Esophagus muscularis mucosa (tissue), 4 donors: Measurements from ENCODE around the gene FXYD5. TPM values are rescaled to one million over a fixed set of nuclear protein-coding genes. Genes with fewer than 3 reads are reported as not detected.

Source experiments
- DNase-seq: peaks from one replicate; pipeline ENCODE4 v3.0.0-alpha.2; 2017; ENCODE audit errors: extremely low spot score
- H3K27ac ChIP-seq, 4 donors: fragments of 200-600 bp; sonication (generic); replicated peaks in 1 of 4; 1 replicate in 3 of 4; 2 replicates in 1 of 4; pipeline ENCODE4 v1.5.1; 2016 to 2019; ENCODE audit warnings: mild to moderate bottlenecking in 1 of 4
- H3K27me3 ChIP-seq, 4 donors: fragments of 200-600 bp; sonication (generic); one replicate each; pipeline versions ENCODE4 v1.5.1 to v1.6.0; 2016 to 2019
- H3K36me3 ChIP-seq, 4 donors: fragments of 200-600 bp; sonication (generic); one replicate each; pipeline ENCODE4 v1.5.1; 2016 to 2019
- H3K4me1 ChIP-seq, 4 donors: fragments of 200-600 bp; sonication (generic); one replicate each; pipeline ENCODE4 v1.5.1; 2016 to 2019
- H3K4me3 ChIP-seq, 4 donors: fragments of 200-600 bp; sonication (generic); 1 replicate in 2 of 4; 2 replicates in 2 of 4; pipeline ENCODE4 v1.5.1; 2016 to 2019; ENCODE audit warnings: mild to moderate bottlenecking in 4 of 4, moderate library complexity in 1 of 4
- H3K9me3 ChIP-seq, 4 donors: fragments of 200-600 bp; sonication (generic); 1 replicate in 3 of 4; 2 replicates in 1 of 4; pipeline ENCODE4 v1.5.1; 2016 to 2019
- CTCF ChIP-seq, 3 experiments: fragments of 200-600 bp in 2 of 3; fragments of 450-650 bp in 1 of 3; sonication (generic) in 2 of 3; IDR thresholded peaks; one replicate each; pipeline ENCODE4 v1.5.1; 2017 to 2019; ENCODE audit warnings: antibody characterized with exemption in 3 of 3, mild to moderate bottlenecking in 2 of 3, moderate library complexity in 1 of 3
- EP300 ChIP-seq: sonication (generic); formaldehyde crosslinking; IDR thresholded peaks from one replicate; pipeline ENCODE4 v1.6.1; 2017; ENCODE audit warnings: antibody characterized with exemption
- POLR2A ChIP-seq: fragments of 450-650 bp; IDR thresholded peaks from one replicate; pipeline ENCODE4 v1.6.1; 2017; ENCODE audit warnings: antibody characterized with exemption, moderate library complexity, mild to moderate bottlenecking, low read depth
- POLR2AphosphoS5 ChIP-seq, 2 donors: sonication (generic); formaldehyde crosslinking; IDR thresholded peaks; one replicate each; pipeline ENCODE4 v1.6.1; 2017; ENCODE audit warnings: antibody characterized with exemption in 2 of 2
- WGBS: methylation state at CpG from one replicate; pipeline ENCODE4 v1.1.5; 2018; 5-methylcytosine and 5-hydroxymethylcytosine counted together
- intact Hi-C: fragments of 100-400 bp; cut with DNase I; formaldehyde crosslinking; loops from one replicate; pipeline ENCODE4 v1.15.1; 2023
- total RNA-seq, 4 donors: library from RNA; depleted of rRNA; stranded (reverse); fragments of >200 nt; gene quantifications; one replicate each; pipeline versions ENCODE4 v1.1.0 to v1.2.1, GENCODE V29; 2016

The FXYD5 gene
- total RNA-seq, 4 donors from 2014 or later, result 26.6 to 49.3 (median 43.0) TPM

DNA sequence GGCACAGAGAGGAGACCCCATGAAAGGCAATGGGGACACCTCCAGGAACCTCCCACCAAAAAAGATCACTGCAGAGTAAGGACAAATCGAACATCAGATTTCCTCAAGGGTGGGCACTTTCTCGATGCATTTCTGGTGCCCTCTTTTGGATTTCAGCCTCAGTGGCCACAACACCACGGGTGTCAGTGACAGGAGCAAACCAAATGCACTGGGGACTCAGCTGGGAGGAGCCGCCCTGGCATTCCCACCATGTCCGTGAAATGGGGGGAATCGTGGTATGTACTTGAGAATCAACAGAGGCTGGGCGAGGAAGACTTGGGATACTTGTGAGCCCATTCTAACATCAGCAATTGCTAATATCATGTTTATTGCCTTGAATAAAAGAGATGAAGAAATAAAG is 57.7 kb downstream of the FXYD5 start:
- no peaks in the 10 kb centered on the region for H3K27me3 ChIP-seq
- no peaks in the 10 kb centered on the region for H3K36me3 ChIP-seq
- WGBS, result 78% methylated on average over 6 of the region's 7 CpGs
- H3K4me3 ChIP-seq, result no peak overlapping the region
- H3K9me3 ChIP-seq, result no peaks in the 10 kb centered on the region
- intact Hi-C loops, result no loop called here
- H3K27ac ChIP-seq, result peak overlapping the region; percentile 47 to 76 (median 64)
- H3K4me1 ChIP-seq, result peaks cover 22 to 31% (median 25%) of the 10 kb centered on the region in 4 donors
- peak; percentile 53 for DNase-seq
- TF ChIP-seq POLR2AphosphoS5 (IDR thresholded peaks at IDR 0.05) (no peak), CTCF (IDR thresholded peaks at IDR 0.05) (no peak), POLR2A (no peak), EP300 (no peak)

DNA sequence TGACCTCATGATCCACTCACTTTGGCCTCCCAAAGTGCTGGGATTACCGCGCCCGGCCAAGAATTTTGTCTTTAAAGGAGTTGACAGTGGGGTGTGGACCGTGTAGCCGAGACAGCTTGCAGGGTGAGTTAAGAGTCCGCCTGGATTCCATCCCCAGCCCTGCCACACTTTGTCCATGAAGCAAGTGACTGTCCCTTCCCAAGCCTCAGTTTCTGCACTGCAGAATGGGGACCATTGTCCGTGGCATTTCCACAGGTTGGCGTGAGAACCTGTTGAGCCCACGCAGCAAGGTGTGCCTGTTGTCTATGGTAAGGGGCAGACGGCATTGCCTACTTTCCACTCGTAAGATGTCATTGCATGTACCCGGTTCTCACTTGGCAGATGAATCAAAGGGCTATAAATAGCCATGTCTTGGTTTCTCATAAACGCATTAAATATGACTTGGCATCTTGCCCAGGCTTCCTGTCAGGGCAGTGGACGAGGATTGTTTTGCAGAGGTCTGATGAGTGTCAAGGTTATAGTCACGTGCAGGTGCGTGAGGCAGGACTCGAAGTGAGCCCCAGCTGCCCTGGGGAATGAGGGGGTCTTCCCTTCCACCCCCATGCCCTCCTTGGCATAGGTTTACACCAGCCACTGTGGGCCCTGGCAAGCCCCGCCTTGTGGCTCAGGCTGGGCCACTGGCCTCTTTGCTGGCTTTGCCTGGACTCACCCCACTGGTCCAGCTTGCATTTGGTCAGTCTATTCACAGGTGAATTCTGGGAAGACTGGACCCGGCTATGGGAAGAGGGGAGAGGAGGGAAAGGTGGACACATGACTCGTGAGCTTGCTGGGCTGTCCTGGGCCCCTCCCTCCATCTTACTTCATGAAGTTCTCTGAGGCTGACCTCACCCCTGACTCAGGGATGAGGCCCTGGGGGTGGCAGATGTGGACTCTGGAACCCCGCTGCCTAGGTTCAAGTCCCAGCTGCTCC is 59.4 kb downstream of the FXYD5 start:
- Histone ChIP-seq H3K4me1 (peaks cover 22 to 31% (median 25%) of the 10 kb centered on the region in 4 donors), H3K4me3 (no peak overlapping the region), H3K36me3 (no peaks in the 10 kb centered on the region), H3K9me3 (peaks cover 0 to 3% (median under 1%) of the 10 kb centered on the region in 4 donors), H3K27me3 (no peaks in the 10 kb centered on the region), H3K27ac (peak overlapping the region; percentile 70 to 76 (median 74))
- TF ChIP-seq POLR2AphosphoS5 (IDR thresholded peaks at IDR 0.05) (peak; percentile 71 to 81), CTCF (IDR thresholded peaks at IDR 0.05) (no peak), POLR2A (no peak)
- intact Hi-C loops, result no loop called here
- 19% methylated on average over 18 of the region's 21 CpGs for WGBS
- DNase-seq, result no peak

DNA sequence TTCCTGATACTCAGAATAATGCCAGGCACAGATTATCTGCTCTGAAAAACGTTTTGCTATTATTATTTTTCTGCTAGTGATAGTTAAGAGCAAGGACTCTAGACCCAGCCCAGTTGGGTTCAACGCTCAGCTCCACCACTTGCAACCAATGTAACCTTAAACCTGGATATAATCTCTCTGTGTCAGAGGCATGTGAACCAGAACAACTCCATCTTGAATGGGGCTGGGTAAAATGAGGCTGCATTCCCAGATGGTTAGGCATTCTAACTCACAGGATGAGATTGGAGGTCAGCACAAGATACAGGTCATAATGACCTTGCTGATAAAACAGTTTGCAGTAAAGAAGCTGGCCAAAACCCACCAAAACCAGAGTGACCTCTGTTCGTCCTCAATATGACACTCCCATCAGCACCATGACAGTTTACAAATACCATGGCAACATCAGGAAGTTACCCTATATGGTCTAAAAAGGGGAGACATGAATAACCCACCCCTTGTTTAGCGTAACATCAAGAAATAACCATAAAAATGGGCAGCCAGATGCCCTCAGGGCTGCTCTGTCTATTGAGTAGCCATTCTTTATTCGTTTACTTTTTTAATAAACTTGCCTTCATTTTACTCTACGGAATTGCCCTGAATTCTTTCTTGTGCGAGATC is 60.4 kb downstream of the FXYD5 start:
- 66% methylated on average over 7 of the region's 7 CpGs for WGBS
- no peak for DNase-seq
- no peaks in the 10 kb centered on the region for H3K36me3 ChIP-seq
- H3K9me3 ChIP-seq, result peaks cover 0 to 8% (median 2%) of the 10 kb centered on the region in 4 donors
- H3K4me1 ChIP-seq, result peaks cover 22 to 31% (median 25%) of the 10 kb centered on the region in 4 donors
- no peak for TF ChIP-seq POLR2AphosphoS5 (IDR thresholded peaks at IDR 0.05)
- TF ChIP-seq CTCF (IDR thresholded peaks at IDR 0.05), result no peak
- TF ChIP-seq EP300, result no peak
- no peak for TF ChIP-seq POLR2A
- no peaks in the 10 kb centered on the region for H3K27me3 ChIP-seq
- H3K4me3 ChIP-seq, result no peak overlapping the region
- H3K27ac ChIP-seq, result peak overlapping the region in 2 of 4 donors; percentile 70 to 74
- intact Hi-C loops, result no loop called here

DNA sequence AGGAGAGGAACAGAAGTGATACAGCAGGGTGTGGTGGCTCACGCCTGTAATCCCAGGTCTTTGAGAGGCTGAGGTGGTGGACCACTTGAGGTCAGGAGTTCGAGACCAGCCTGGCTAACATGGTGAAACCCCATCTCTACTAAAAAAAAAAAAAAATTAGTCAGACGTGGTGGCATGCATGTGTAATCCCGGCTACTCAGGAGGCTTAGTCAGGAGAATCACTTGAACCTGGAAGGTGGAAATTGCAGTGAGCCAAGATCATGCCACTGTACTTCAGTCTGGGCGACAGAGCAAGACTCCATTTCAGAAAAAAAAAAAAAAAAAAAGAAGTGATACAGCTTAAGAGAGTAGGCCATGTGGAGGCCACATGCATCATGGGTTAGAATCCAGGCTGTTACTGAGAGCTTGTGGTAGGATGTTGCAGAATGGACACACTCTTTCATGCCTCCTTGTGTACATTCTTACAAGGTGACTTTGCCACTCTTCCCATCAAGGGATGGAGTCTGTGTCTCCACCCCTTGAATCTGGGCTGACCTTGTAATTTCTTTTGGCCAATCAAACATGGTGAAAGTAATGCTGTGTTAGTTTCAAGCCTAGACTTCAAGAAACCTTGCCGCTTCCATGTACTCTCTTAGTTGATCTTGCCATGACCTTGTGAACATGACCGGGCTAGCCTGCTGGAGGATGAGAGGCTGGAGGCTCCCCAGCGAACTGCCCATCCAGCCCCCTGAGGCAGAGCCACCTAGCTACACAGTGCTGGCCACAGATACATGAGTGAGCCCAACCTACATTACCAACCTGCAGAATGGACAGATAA is 61.7 kb downstream of the FXYD5 start:
- no peak overlapping the region for H3K27ac ChIP-seq
- no peaks in the 10 kb centered on the region for H3K36me3 ChIP-seq
- WGBS, result 89% methylated on average over 7 of the region's 8 CpGs
- no peaks in the 10 kb centered on the region for H3K27me3 ChIP-seq
- intact Hi-C loops, result no loop called here
- TF ChIP-seq EP300, result no peak
- no peak for TF ChIP-seq POLR2AphosphoS5 (IDR thresholded peaks at IDR 0.05)
- TF ChIP-seq POLR2A, result no peak
- no peak for TF ChIP-seq CTCF (IDR thresholded peaks at IDR 0.05)
- peaks cover 22 to 28% (median 25%) of the 10 kb centered on the region in 4 donors for H3K4me1 ChIP-seq
- no peak for DNase-seq
- H3K9me3 ChIP-seq, result peaks cover 0 to 8% (median 2%) of the 10 kb centered on the region in 4 donors
- no peak overlapping the region for H3K4me3 ChIP-seq
